Hypothalamus (tissue), 51 donors: ENCODE data around the gene ACSBG1.

ENCODE experiments used
- DNase-seq, 51 donors: peaks; one replicate each; lab custom pipeline; 2025; lab: John Stamatoyannopoulos, UW

Gene ACSBG1

GRCh38 chr15:78205856-78206255, 28.5 kb downstream of the ACSBG1 start:
- peak in 1 of 51 donors; percentile 26 for DNase-seq

GRCh38 chr15:78205337-78205736, 29.0 kb downstream of the ACSBG1 start:
- DNase-seq: no peak

GRCh38 chr15:78204351-78205309, 29.7 kb downstream of the ACSBG1 start:
- peak in 25 of 51 donors; percentile 26 to 78 (median 54) for DNase-seq

DNA sequence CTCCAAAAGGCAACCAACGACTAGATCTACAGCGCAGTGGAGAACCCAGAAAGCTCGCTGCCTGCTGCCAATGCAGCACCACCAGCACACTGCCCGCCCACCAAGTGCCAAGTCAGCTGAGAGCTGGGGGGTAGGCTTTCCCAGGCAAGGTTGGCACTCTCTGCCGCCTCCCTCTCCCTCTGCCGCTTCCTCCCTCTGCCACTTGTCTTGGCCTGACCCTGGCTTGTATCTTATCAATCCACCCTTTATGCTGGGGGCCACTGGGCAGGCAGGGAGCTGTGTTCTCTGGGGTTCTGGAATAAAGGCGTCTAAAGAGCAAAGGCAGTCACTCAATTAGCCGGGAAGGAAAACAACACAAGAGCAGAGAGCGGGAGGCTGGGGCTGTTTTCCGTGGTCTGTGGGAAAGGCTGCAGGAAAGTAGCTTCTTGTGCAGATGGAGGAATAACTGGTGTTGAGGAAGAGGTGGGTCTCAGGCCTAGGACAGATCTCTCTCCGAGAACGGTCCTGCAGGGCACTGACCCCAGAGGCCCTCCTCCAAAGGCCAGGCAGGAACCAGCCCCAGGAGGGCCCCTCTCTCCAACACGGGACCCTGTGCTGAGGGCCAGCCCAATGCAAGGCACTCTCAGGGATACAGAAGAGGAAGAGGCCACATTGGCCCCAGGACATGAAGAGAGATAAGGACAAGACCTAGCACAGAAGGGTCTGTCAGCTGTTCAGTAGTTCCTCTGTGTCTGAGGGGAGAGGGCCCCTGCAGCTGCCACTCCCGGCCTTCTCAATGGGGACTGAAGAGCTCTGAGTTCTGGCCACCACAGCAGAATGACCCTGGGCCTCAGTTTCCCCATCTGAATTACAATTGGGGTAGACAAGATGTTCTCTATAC, 30.8 kb downstream of the ACSBG1 start:
- peak in 33 of 51 donors; percentile 26 to 77 (median 57) for DNase-seq

DNA sequence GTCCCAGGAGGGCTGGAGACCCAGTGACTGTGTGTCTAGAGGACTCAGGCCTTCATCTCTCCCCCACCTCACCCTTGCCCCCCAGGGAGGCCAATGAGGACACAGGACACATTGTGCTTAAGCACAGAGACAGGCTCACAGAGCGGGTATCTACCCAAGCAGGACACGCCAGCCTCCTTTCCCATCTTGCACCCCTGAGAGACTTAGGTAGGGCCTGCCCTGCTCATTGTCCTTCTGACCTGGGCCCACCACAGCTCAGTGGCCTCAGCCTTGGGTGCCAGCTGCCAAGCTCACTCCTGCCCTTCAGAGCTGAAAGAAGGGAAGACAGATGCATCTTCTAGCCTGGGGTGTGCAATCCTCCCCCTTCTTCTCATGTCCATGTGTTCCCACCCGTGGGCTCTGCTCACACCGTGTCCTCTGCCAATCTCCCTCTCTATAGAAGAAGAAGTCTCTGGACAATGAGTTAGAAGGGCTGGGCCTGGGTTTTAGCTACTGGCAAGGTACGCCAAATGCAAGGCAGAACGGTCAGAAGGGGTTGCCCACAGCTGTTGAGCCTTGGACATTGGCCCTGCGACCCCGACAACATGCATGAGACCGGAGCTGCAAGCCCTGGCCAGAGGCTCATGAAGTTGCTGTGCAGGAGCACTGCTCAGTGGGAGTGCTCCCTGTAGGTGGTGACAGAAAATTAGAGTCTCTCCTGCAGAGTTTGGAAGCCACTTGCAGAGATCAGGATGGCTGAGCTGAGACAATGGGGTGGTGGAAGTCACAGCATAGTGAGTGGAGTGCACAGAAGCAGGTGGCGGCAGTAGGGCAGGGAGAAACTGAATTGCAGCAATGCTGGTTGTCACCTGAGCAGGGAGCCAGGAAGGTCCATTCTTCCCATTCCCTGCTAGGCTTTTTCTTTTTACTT, 32.8 kb downstream of the ACSBG1 start:
- DNase-seq: no peak

- no peak for DNase-seq
Observed at GRCh38 chr15:78200276-78200930, 34.0 kb downstream of the ACSBG1 start.

GRCh38 chr15:78197632-78198031, 36.7 kb downstream of the ACSBG1 start:
- no peak for DNase-seq

DNA sequence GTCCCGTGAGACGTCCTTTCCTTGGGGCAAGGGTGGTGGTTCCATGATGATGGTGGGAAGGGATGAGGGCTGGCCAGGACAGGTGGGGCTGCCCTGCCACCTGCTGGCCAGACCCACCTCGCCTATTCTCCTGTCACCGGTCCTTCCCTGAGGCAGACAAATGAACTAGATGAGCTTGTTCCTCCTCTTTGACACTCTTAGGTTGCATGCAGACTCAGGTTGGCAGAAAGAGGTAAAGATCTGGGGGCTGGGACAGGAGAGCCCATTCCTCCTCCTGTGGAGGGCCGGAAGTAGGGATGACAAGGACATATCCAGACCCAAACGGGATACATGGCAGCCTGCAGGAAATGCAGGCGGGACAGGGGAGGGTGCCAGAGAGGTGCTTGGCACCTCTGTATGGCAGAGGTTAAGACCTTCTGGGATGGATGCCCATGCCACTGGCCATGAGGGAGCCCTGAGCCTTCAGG, 38.6 kb downstream of the ACSBG1 start:
- no peak for DNase-seq

DNA sequence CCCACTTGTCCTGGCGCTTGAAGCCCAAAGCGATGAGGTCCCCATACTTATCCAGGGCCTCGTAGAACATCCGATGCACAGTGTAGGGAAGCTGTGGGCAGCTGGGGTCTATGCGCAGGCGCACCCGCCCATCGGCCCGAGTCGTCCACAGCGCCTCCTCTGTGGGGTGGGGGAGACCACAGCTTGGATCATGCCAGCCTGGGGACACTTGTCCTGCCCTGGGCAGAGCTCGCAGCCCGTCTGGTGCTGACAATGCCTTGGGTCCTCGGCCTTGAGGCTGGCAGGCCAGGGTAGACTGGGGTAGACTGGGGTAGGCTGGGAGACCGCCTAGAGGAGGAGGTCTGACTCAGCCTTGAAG, 39.8 kb downstream of the ACSBG1 start:
- no peak for DNase-seq

GRCh38 chr15:78193731-78194567, 40.4 kb downstream of the ACSBG1 start:
- no peak for DNase-seq

GRCh38 chr15:78192826-78193594, 41.4 kb downstream of the ACSBG1 start:
- DNase-seq: no peak

DNA sequence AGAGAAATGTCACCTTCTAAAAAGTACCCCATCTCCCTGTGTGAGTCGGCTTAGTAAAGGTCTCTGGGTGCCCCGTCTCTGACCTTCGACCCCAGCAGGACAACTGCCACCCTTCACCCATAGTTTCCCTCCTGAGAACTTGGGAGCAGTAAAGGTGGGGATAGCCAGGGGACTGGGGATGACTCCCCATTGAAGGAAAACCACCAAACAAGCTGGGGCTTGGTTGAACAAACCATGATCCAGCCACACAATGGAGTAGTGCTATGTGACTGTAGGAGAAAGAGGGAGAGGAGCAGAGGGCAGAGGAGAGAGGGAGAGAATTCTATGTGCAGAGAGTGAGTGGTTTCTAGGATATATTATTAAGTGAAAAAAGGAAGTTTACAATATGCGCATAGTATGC, 51.5 kb downstream of the ACSBG1 start:
- DNase-seq: no peak

GRCh38 chr15:78182336-78182700, 52.0 kb downstream of the ACSBG1 start:
- no peak for DNase-seq

DNA sequence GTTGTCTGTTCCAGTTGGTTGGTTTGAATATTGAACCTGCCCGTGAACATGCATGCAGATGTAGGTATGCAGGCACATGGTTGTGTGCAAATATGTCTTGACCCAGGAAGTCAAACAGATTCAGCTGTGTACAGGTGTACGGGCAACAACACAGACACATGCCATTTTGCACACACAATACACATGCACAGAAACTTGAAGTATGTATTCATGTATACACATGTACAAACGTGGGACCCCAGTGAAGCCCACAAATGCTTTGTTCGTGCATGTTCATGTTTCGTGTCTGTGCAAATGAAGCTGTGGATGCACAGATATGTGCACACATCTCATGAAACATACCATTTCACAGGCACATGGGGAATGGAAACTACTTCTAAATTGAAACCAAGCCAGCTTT, 54.5 kb downstream of the ACSBG1 start:
- DNase-seq: no peak

DNA sequence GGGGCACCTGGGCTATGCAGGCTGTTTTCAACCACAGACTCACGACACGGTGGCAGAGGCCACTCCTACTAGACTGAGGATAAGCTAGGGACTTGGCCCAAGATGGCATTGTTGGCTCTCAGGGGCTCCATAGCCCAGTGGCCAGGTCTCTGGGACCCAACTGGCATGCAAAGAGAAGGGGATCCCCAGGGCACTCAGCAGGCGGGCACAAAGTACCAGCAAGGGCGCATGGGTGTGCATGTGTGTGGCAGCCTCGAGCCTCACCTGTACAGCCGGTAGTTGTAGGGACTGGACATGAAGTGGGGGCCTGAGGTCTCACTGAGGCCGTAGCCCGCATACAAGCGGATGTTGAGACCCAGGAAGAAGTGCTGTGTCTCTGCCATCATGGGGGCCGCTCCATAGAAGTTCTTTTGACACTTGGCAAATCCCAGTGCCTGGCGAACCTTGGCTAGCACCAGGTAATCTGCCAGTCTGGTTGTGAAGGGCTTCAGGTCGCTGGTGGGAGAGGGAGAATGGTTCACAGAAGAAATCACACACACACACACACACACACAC, 55.0 kb downstream of the ACSBG1 start:
- DNase-seq: no peak

GRCh38 chr15:78178064-78178463, 56.3 kb downstream of the ACSBG1 start:
- DNase-seq: no peak

GRCh38 chr15:78177447-78177873, 56.9 kb downstream of the ACSBG1 start:
- peak in 34 of 51 donors; percentile 8 to 67 (median 36) for DNase-seq

- DNase-seq: no peak
Observed at GRCh38 chr15:78175330-78175729, 59.0 kb downstream of the ACSBG1 start.
